ENCODE measurements around the gene HADHB.

- TF ChIP-seq, protein P1, sequence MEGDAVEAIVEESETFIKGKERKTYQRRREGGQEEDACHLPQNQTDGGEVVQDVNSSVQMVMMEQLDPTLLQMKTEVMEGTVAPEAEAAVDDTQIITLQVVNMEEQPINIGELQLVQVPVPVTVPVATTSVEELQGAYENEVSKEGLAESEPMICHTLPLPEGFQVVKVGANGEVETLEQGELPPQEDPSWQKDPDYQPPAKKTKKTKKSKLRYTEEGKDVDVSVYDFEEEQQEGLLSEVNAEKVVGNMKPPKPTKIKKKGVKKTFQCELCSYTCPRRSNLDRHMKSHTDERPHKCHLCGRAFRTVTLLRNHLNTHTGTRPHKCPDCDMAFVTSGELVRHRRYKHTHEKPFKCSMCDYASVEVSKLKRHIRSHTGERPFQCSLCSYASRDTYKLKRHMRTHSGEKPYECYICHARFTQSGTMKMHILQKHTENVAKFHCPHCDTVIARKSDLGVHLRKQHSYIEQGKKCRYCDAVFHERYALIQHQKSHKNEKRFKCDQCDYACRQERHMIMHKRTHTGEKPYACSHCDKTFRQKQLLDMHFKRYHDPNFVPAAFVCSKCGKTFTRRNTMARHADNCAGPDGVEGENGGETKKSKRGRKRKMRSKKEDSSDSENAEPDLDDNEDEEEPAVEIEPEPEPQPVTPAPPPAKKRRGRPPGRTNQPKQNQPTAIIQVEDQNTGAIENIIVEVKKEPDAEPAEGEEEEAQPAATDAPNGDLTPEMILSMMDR (IDR thresholded peaks at IDR 0.05; ENCODE audit: insufficient read depth, low read length), result no peak
- TF ChIP-seq POLR2AphosphoS5 (IDR thresholded peaks at IDR 0.05; ENCODE audit: low read depth) (no peak), REST (IDR thresholded peaks at IDR 0.05; ENCODE audit: insufficient replicate concordance, low read depth) (no peak), GABPA (IDR thresholded peaks at IDR 0.05; ENCODE audit: low read depth) (no peak), SPI1 (IDR thresholded peaks at IDR 0.05; ENCODE audit: borderline replicate concordance, low read depth) (no peak)
Measured at GRCh38 chr2:26297061-26297460, 52.3 kb downstream of the HADHB start.
